Measurements from ENCODE around the gene TPGS1.

Gene TPGS1, protein sequence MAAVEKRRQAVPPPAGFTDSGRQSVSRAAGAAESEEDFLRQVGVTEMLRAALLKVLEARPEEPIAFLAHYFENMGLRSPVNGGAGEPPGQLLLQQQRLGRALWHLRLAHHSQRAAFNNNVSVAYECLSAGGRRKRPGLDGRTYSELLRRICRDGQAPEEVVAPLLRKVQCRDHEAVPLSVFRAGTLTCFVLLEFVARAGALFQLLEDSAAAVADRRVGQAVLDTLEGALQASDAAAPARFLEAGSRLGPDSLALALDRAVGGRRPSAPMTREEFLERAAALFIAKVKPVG

GRCh38 chr19:507286-508203 lies at the start of gene TPGS1:
TSS of gene TPGS1 (plus strand) at chr19:507497. CDS start at chr19:507507, 10 bp downstream.
- ChIA-PET POLR2A (interaction anchor here (1.2 to 1.8 kb wide), 6 partner anchors 12 to 24 kb away, joined by 3 to 24 read pairs (median 6); partner anchors contain the start of gene CDC34), CTCF (interaction anchor here (1.2 to 1.4 kb wide), 4 partner anchors 8 to 24 kb away, joined by 3 to 11 read pairs (median 6); partner anchors contain the start of gene CDC34)
- DNase-seq (ENCODE audit: extremely low spot score), result peak; percentile 79
- TF ChIP-seq ELF4 (IDR thresholded peaks at IDR 0.05), result peak; percentile 65
- no peak for TF ChIP-seq FOXM1 (IDR thresholded peaks at IDR 0.05; ENCODE audit: borderline replicate concordance)
- peak; percentile 56 for TF ChIP-seq L3MBTL2 (conservative IDR thresholded peaks at IDR 0.05)
- TF ChIP-seq CTBP1 (IDR thresholded peaks at IDR 0.05; ENCODE audit: borderline replicate concordance), result no peak
- no peak for TF ChIP-seq FOXA1 (IDR thresholded peaks at IDR 0.05)
- TF ChIP-seq FOXK2 (IDR thresholded peaks at IDR 0.05), result no peak
- no peak for TF ChIP-seq TARDBP (IDR thresholded peaks at IDR 0.05)
- no peak for TF ChIP-seq ARNT (IDR thresholded peaks at IDR 0.05)
- no peak for TF ChIP-seq LEF1 (IDR thresholded peaks at IDR 0.05; ENCODE audit: borderline replicate concordance)
- TF ChIP-seq SUZ12 (IDR thresholded peaks at IDR 0.05), result no peak
- TF ChIP-seq, protein P1, sequence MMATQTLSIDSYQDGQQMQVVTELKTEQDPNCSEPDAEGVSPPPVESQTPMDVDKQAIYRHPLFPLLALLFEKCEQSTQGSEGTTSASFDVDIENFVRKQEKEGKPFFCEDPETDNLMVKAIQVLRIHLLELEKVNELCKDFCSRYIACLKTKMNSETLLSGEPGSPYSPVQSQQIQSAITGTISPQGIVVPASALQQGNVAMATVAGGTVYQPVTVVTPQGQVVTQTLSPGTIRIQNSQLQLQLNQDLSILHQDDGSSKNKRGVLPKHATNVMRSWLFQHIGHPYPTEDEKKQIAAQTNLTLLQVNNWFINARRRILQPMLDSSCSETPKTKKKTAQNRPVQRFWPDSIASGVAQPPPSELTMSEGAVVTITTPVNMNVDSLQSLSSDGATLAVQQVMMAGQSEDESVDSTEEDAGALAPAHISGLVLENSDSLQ (IDR thresholded peaks at IDR 0.05), result no peak
- no peak for TF ChIP-seq BHLHE40 (IDR thresholded peaks at IDR 0.05; ENCODE audit: borderline replicate concordance)
- no peak for TF ChIP-seq HDGF (IDR thresholded peaks at IDR 0.05; ENCODE audit: borderline replicate concordance)

- CTCF ChIA-PET, result no interaction called here
- no peak for DNase-seq (ENCODE audit: extremely low spot score)
- POLR2A ChIA-PET, result no interaction called here
- TF ChIP-seq BHLHE40 (IDR thresholded peaks at IDR 0.05; ENCODE audit: borderline replicate concordance) (no peak), NFRKB (IDR thresholded peaks at IDR 0.05) (no peak), SP1 (IDR thresholded peaks at IDR 0.05) (no peak), LEF1 (IDR thresholded peaks at IDR 0.05; ENCODE audit: borderline replicate concordance) (no peak), CTBP1 (IDR thresholded peaks at IDR 0.05; ENCODE audit: borderline replicate concordance) (no peak), HDGF (IDR thresholded peaks at IDR 0.05; ENCODE audit: borderline replicate concordance) (no peak), SUZ12 (IDR thresholded peaks at IDR 0.05) (no peak), FOXM1 (IDR thresholded peaks at IDR 0.05; ENCODE audit: borderline replicate concordance) (no peak), L3MBTL2 (conservative IDR thresholded peaks at IDR 0.05) (no peak), FOXA1 (IDR thresholded peaks at IDR 0.05) (no peak)
These were observed 49.7 kb upstream of the TPGS1 start for GRCh38 chr19:457636-458035.

GRCh38 chr19:458091-459042 lies 48.9 kb upstream of the TPGS1 start:
- no peak for TF ChIP-seq BHLHE40 (IDR thresholded peaks at IDR 0.05; ENCODE audit: borderline replicate concordance)
- no peak for TF ChIP-seq ARNT (IDR thresholded peaks at IDR 0.05)
- TF ChIP-seq FOXM1 (IDR thresholded peaks at IDR 0.05; ENCODE audit: borderline replicate concordance), result no peak
- no peak for TF ChIP-seq ZNF384 (IDR thresholded peaks at IDR 0.05)
- TF ChIP-seq NFRKB (IDR thresholded peaks at IDR 0.05), result no peak
- TF ChIP-seq SUZ12 (IDR thresholded peaks at IDR 0.05), result no peak
- TF ChIP-seq FOXK2 (IDR thresholded peaks at IDR 0.05), result no peak
- TF ChIP-seq LEF1 (IDR thresholded peaks at IDR 0.05; ENCODE audit: borderline replicate concordance), result no peak
- ChIA-PET POLR2A (no interaction called here), CTCF (no interaction called here)
- no peak for DNase-seq (ENCODE audit: extremely low spot score)

GRCh38 chr19:459724-460511 lies 47.4 kb upstream of the TPGS1 start:
- POLR2A ChIA-PET, result interaction anchor here (0.7 to 1.2 kb wide), 3 partner anchors 18 to 48 kb away, joined by 3 to 4 read pairs (median 3); no protein-coding TSS in a partner anchor

More at GRCh38 chr19:459724-460511, 47.4 kb upstream of the TPGS1 start:
- TF ChIP-seq CTBP1 (IDR thresholded peaks at IDR 0.05; ENCODE audit: borderline replicate concordance) (no peak), ELF4 (IDR thresholded peaks at IDR 0.05) (no peak), NFRKB (IDR thresholded peaks at IDR 0.05) (no peak), BHLHE40 (IDR thresholded peaks at IDR 0.05; ENCODE audit: borderline replicate concordance) (no peak), L3MBTL2 (conservative IDR thresholded peaks at IDR 0.05) (no peak), FOXM1 (IDR thresholded peaks at IDR 0.05; ENCODE audit: borderline replicate concordance) (no peak), TARDBP (IDR thresholded peaks at IDR 0.05) (no peak), LEF1 (IDR thresholded peaks at IDR 0.05; ENCODE audit: borderline replicate concordance) (no peak)
- TF ChIP-seq, protein P1 (IDR thresholded peaks at IDR 0.05), result no peak
- DNase-seq (ENCODE audit: extremely low spot score), result peak; percentile 81
- CTCF ChIA-PET, result no interaction called here
